Osteocyte (in vitro differentiated cells): ENCODE results near the gene IRX3. TPM values are rescaled to one million over a fixed set of nuclear protein-coding genes. Genes with fewer than 3 reads are reported as not detected.

Experiments
- DNase-seq: peaks from one replicate; pipeline ENCODE4 v3.0.0; 2021; ENCODE audit warnings: mixed read lengths; ENCODE audit not compliant: unreplicated experiment; ENCODE audit errors: extremely low spot score
- H3K27ac Mint-ChIP-seq: one replicate; pipeline ENCODE4 v1.8.0; 2021; ENCODE audit warnings: mild to moderate bottlenecking, mixed read lengths; ENCODE audit not compliant: unreplicated experiment
- H3K27me3 Mint-ChIP-seq: one replicate; pipeline ENCODE4 v1.8.0; 2021; ENCODE audit warnings: mixed read lengths; ENCODE audit not compliant: unreplicated experiment
- H3K36me3 Mint-ChIP-seq: one replicate; pipeline ENCODE4 v1.8.0; 2021; ENCODE audit warnings: mixed read lengths; ENCODE audit not compliant: unreplicated experiment
- H3K4me1 Mint-ChIP-seq: one replicate; pipeline ENCODE4 v1.8.0; 2021; ENCODE audit warnings: mixed read lengths; ENCODE audit not compliant: unreplicated experiment
- H3K4me3 Mint-ChIP-seq: one replicate; pipeline ENCODE4 v1.8.0; 2021; ENCODE audit warnings: mild to moderate bottlenecking, moderate library complexity, mixed read lengths; ENCODE audit not compliant: unreplicated experiment
- H3K9me3 Mint-ChIP-seq: one replicate; pipeline ENCODE4 v1.8.0; 2021; ENCODE audit warnings: mixed read lengths; ENCODE audit not compliant: unreplicated experiment
- total RNA-seq: library from RNA; stranded (reverse); gene quantifications from 2 replicates; pipeline ENCODE4 v1.2.1, GENCODE V29; 2021
- TF ChIP-seq, protein P1 (sequence below): fragments of 200-600 bp; sonication (generic); IDR thresholded peaks from 2 replicates; pipeline ENCODE4 v1.5.0; 2021; ENCODE audit warnings: antibody characterized with exemption, mild to moderate bottlenecking, moderate library complexity

The IRX3 gene
- total RNA-seq, 1 donor from 2014 or later = 0.91 TPM

DNA sequence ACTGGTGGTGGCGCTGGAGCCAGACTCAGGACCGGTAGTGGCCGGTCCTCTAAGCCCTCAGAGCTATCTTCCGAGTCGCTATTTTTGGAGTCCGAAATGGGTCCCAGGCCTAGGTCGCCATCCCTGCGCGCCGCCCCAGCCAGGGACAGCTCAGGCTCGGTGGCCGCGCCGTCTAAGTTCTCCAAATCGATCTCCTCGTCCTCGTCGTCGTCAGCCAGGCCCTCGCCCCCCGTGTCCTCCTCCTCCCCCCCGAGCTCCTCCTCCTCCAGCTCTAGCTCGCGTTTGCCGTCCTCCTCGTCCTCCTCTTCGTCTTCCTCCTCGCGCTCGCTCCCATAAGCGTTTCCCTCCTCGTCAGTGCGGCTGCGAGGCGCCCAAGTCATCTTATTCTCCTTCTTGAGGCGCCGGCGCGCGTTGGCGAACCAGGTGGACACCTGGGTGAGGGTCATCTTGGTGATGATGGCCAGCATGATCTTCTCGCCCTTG is 1.6 kb downstream of the IRX3 start:
- Mint-ChIP-seq H3K4me3 (peak overlapping the region; percentile 67), H3K27ac (no peak overlapping the region), H3K4me1 (peaks cover 31% of the 10 kb centered on the region), H3K36me3 (peaks cover 2% of the 10 kb centered on the region), H3K27me3 (peaks cover 77% of the 10 kb centered on the region), H3K9me3 (no peaks in the 10 kb centered on the region)
- TF ChIP-seq, protein P1, sequence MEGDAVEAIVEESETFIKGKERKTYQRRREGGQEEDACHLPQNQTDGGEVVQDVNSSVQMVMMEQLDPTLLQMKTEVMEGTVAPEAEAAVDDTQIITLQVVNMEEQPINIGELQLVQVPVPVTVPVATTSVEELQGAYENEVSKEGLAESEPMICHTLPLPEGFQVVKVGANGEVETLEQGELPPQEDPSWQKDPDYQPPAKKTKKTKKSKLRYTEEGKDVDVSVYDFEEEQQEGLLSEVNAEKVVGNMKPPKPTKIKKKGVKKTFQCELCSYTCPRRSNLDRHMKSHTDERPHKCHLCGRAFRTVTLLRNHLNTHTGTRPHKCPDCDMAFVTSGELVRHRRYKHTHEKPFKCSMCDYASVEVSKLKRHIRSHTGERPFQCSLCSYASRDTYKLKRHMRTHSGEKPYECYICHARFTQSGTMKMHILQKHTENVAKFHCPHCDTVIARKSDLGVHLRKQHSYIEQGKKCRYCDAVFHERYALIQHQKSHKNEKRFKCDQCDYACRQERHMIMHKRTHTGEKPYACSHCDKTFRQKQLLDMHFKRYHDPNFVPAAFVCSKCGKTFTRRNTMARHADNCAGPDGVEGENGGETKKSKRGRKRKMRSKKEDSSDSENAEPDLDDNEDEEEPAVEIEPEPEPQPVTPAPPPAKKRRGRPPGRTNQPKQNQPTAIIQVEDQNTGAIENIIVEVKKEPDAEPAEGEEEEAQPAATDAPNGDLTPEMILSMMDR = no peak
- DNase-seq = no peak

DNA sequence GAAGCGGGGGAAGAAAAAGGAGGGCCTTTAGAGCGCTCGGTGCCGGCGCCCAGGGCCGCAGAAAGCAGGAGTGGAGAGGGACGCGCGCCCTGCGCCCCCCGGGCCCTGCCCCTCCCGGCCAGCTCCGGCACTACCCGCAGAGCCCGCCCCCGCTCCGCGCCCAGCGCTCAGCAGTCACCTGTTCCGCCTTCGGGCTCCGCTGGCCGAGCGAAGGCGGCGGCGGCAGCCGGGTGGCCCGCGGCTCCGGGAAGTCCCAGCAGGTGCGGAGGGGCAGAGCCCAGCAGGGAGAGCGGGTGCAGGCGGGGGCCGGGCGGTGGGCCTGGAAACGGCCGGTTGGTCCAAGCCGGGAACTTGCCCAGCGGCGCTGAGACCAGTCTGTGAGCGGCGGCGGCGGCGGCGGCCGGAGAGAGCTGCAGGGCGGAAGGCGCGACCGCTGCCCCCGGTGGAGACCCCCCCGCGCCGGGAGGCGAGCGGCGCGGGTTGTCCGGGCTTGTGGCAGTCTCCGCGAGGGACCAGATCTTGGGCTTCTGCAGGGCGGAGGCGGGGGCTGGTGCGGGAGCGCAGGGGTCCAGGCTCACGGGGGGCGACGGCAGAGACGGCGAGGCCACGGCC is 2.2 kb downstream of the IRX3 start:
- no peak for DNase-seq
- H3K27ac Mint-ChIP-seq = no peak overlapping the region
- H3K36me3 Mint-ChIP-seq = peaks cover 2% of the 10 kb centered on the region
- H3K27me3 Mint-ChIP-seq = peaks cover 77% of the 10 kb centered on the region
- no peaks in the 10 kb centered on the region for H3K9me3 Mint-ChIP-seq
- TF ChIP-seq, protein P1 = no peak
- peak overlapping the region; percentile 67 for H3K4me3 Mint-ChIP-seq
- peaks cover 28% of the 10 kb centered on the region for H3K4me1 Mint-ChIP-seq

DNA sequence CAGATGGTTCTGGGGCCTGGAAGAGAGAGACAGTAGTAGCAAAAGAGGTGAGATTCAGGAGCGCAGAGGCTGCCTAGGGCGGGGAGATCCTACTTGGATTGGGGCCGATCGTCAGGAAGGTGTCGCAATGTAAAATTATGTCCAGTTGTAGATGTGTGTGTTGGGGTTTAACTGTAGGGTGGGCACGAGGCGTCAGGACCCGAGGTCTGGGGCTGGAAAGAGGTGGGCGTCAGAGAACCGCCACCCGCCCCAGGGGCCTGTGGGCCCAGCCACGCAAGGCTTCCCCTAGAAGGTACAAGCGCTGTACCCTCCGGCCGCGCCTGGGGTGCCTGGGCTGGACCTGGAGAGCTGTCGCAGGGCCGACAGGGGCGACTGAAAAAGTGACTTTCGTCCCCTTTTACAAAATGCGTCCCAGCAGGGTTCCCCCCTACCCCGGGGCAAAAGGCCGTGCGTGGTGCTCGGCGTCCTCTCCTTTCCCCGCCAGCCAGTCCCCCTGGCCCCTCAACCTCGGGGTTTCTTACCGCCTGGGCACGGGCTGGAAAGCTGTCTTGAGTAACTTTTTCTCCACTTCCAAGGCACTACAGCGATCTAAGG is 2.8 kb downstream of the IRX3 start:
- Mint-ChIP-seq H3K4me1 (peaks cover 27% of the 10 kb centered on the region), H3K27ac (no peak overlapping the region), H3K36me3 (peaks cover 2% of the 10 kb centered on the region), H3K4me3 (peak overlapping the region; percentile 19), H3K27me3 (peaks cover 73% of the 10 kb centered on the region), H3K9me3 (no peaks in the 10 kb centered on the region)
- no peak for DNase-seq
- TF ChIP-seq, protein P1 = no peak

DNA sequence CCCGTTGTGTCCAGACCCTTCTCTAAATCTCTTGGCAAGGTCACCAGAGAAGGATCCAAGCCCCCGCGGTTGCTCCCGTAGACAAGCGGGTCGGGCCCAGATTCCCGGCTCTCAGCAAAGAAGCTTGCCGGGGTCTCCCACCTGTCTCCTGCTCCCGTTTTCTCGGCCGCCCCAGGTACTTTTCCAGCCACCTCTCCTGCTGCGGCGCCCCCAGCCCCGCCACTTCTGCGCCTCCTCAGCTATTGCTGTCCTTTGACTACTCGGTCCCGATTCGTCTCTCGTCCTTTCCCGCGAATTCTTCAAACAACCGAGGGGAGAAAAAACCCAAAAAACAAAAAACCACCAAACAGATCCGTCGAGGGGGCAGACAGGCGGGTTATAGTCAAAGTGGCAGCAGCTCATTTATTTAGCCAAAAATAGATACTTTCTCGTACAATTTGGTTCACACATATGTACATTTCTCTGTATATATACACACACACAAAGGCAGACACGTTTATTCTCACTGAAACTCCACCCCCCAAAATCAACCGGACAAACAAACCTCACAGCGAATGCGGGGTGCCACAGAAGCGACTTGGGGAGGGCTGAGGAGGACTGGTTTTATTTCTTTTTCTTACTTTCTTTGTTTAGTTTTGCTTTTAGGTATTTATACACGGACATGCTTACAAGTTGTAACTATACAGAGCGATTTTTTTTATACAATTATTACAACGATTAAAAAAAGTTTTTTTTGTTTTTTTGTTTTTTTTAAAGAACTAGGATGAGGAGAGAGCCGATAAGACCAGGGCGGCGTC is 3.5 kb downstream of the IRX3 start:
- peaks cover 73% of the 10 kb centered on the region for H3K27me3 Mint-ChIP-seq
- TF ChIP-seq, protein P1 = no peak
- H3K9me3 Mint-ChIP-seq = no peaks in the 10 kb centered on the region
- no peak for DNase-seq
- H3K4me3 Mint-ChIP-seq = peak overlapping the region; percentile 19
- peaks cover 2% of the 10 kb centered on the region for H3K36me3 Mint-ChIP-seq
- H3K27ac Mint-ChIP-seq = no peak overlapping the region
- peaks cover 27% of the 10 kb centered on the region for H3K4me1 Mint-ChIP-seq
